Neuronal stem cell (in vitro differentiated cells): ENCODE results near the gene YAE1.

ENCODE experiments used
- DNase-seq: peaks from one replicate; pipeline ENCODE4 v3.0.0-alpha.2; 2013; ENCODE audit warnings: low spot score
- H2AFZ ChIP-seq: one replicate; pipeline ENCODE4 v1.6.1; 2013; ENCODE audit warnings: mild to moderate bottlenecking, low read length, inconsistent platforms
- H2AK5ac ChIP-seq: 2 replicates; pipeline ENCODE4 v1.6.1; 2013; ENCODE audit warnings: low read depth, mild to moderate bottlenecking, inconsistent platforms, low read length, moderate library complexity, mixed read lengths
- H2BK120ac ChIP-seq: 2 replicates; pipeline ENCODE4 v1.6.1; 2013; ENCODE audit warnings: low read depth, mild to moderate bottlenecking, inconsistent platforms, low read length, moderate library complexity, mixed read lengths
- H2BK12ac ChIP-seq: one replicate; pipeline ENCODE4 v1.6.1; 2013; ENCODE audit warnings: low read length, inconsistent platforms
- H2BK15ac ChIP-seq: 2 replicates; pipeline ENCODE4 v1.6.1; 2013; ENCODE audit warnings: mild to moderate bottlenecking, low read length, inconsistent platforms, mixed read lengths
- H2BK5ac ChIP-seq: one replicate; pipeline ENCODE4 v1.6.1; 2013; ENCODE audit warnings: inconsistent platforms, mild to moderate bottlenecking, low read length, moderate library complexity
- H3K14ac ChIP-seq: one replicate; pipeline ENCODE4 v1.6.1; 2013; ENCODE audit warnings: low read length, inconsistent platforms
- H3K18ac ChIP-seq: 2 replicates; pipeline ENCODE4 v1.6.1; 2013; ENCODE audit warnings: low read length, inconsistent platforms
- H3K23ac ChIP-seq: 2 replicates; pipeline ENCODE4 v1.6.1; 2013; ENCODE audit warnings: low read depth, mild to moderate bottlenecking, mixed read lengths, low read length, inconsistent platforms; ENCODE audit not compliant: poor library complexity
- H3K27ac ChIP-seq: replicated peaks from 3 replicates; pipeline ENCODE4 v1.5.1; 2013; ENCODE audit warnings: low read length, inconsistent platforms
- H3K27me3 ChIP-seq, 3 experiments: 2 replicates each; pipeline ENCODE4 v1.6.1; 2013; ENCODE audit warnings: low read length in 3 of 3, mild to moderate bottlenecking in 2 of 3, inconsistent platforms in 1 of 3, low read depth in 1 of 3, mixed read lengths in 1 of 3, moderate library complexity in 1 of 3; ENCODE audit not compliant: control insufficient read depth in 3 of 3, insufficient read depth in 3 of 3
- H3K36me3 ChIP-seq, 2 donors: replicated peaks in 1 of 2; 2 replicates each; pipeline ENCODE4 v1.6.1; 2013; ENCODE audit warnings: low read length in 2 of 2; ENCODE audit not compliant: control insufficient read depth in 2 of 2, insufficient read depth in 2 of 2
- H3K4ac ChIP-seq: 2 replicates; pipeline ENCODE4 v1.6.1; 2013; ENCODE audit warnings: inconsistent platforms, mild to moderate bottlenecking, low read length, moderate library complexity
- H3K4me1 ChIP-seq, 2 donors: 1 replicate in 1 of 2; 2 replicates in 1 of 2; pipeline ENCODE4 v1.6.1; 2013; ENCODE audit warnings: low read length in 2 of 2, low read depth in 1 of 2; ENCODE audit not compliant: control insufficient read depth in 2 of 2, insufficient read depth in 1 of 2
- H3K4me2 ChIP-seq: one replicate; pipeline ENCODE4 v1.6.1; 2013; ENCODE audit warnings: mild to moderate bottlenecking, low read length, inconsistent platforms; ENCODE audit not compliant: insufficient read depth, poor library complexity, severe bottlenecking
- H3K4me3 ChIP-seq, 2 donors: 2 replicates each; pipeline ENCODE4 v1.5.1; 2013; ENCODE audit warnings: low read length in 2 of 2, mild to moderate bottlenecking in 2 of 2, inconsistent platforms in 1 of 2, moderate library complexity in 1 of 2
- H3K79me1 ChIP-seq: one replicate; pipeline ENCODE4 v1.6.1; 2013; ENCODE audit warnings: low read depth, mild to moderate bottlenecking, inconsistent platforms, low read length, moderate library complexity
- H3K9ac ChIP-seq: one replicate; pipeline ENCODE4 v1.6.1; 2013; ENCODE audit warnings: mild to moderate bottlenecking, low read depth, low read length, inconsistent platforms; ENCODE audit not compliant: poor library complexity
- H3K9me3 ChIP-seq, 2 donors: replicated peaks in 1 of 2; 2 replicates each; pipeline versions ENCODE3 to v1.6.1; 2013; ENCODE audit warnings: low read length in 2 of 2, mild to moderate bottlenecking in 2 of 2, inconsistent platforms in 1 of 2, low read depth in 1 of 2, mixed read lengths in 1 of 2, moderate library complexity in 1 of 2; ENCODE audit not compliant: control insufficient read depth in 2 of 2, insufficient read depth in 1 of 2
- H4K8ac ChIP-seq: one replicate; pipeline ENCODE4 v1.6.1; 2013; ENCODE audit warnings: low read depth, mild to moderate bottlenecking, inconsistent platforms, low read length, moderate library complexity
- H4K91ac ChIP-seq: one replicate; pipeline ENCODE4 v1.6.1; 2013; ENCODE audit warnings: low read length, low read depth, mild to moderate bottlenecking, inconsistent platforms; ENCODE audit not compliant: poor library complexity
- WGBS, 2 donors: extraction: QIAGEN DNeasy Blood & Tissue Kit; methylation state at CpG; one replicate each; pipeline ENCODE4 v1.1.7; 2013; ENCODE audit warnings: missing lambda C conversion rate in 2 of 2, mixed read lengths in 1 of 2; ENCODE audit not compliant: insufficient read length in 2 of 2, insufficient replicate concordance in 1 of 2; ENCODE audit errors: extremely low coverage in 2 of 2; 5-methylcytosine and 5-hydroxymethylcytosine counted together

The YAE1 gene

GRCh38 chr7:39526666-39527065 lies 39.5 kb upstream of the YAE1 start:
- no peak overlapping the region for H3K4ac ChIP-seq
- no peak overlapping the region for H4K8ac ChIP-seq
- H3K9me3 ChIP-seq, result no peaks in the 10 kb centered on the region
- no peak overlapping the region for H3K23ac ChIP-seq
- H3K4me2 ChIP-seq, result no peak overlapping the region
- no peak overlapping the region for H4K91ac ChIP-seq
- DNase-seq, result no peak
- no peaks in the 10 kb centered on the region for H3K79me1 ChIP-seq
- H3K4me3 ChIP-seq, result no peak overlapping the region
- H2BK120ac ChIP-seq, result no peak overlapping the region
- H3K36me3 ChIP-seq, result no peaks in the 10 kb centered on the region
- H2BK5ac ChIP-seq, result no peak overlapping the region
- H2BK15ac ChIP-seq, result no peak overlapping the region
- H3K27ac ChIP-seq, result no peak overlapping the region
- no peak overlapping the region for H3K18ac ChIP-seq
- H3K4me1 ChIP-seq, result peaks cover 0 to 6% of the 10 kb centered on the region in 2 donors
- no peak overlapping the region for H3K14ac ChIP-seq
- no peak overlapping the region for H2AFZ ChIP-seq
- H3K27me3 ChIP-seq, result peaks cover 0 to 7% (median 0%) of the 10 kb centered on the region in 3 experiments
- H2BK12ac ChIP-seq, result no peak overlapping the region
- H3K9ac ChIP-seq, result no peak overlapping the region
- H2AK5ac ChIP-seq, result no peak overlapping the region

GRCh38 chr7:39527296-39527695 lies 38.9 kb upstream of the YAE1 start:
- no CpG with 5 or more reads among the region's 2 CpGs for WGBS, 2 donors
- no peak overlapping the region for H3K4me2 ChIP-seq
- no peak overlapping the region for H3K27ac ChIP-seq

GRCh38 chr7:39527951-39528350 lies 38.3 kb upstream of the YAE1 start:
- no CpG with 5 or more reads among the region's 2 CpGs for WGBS, 2 donors

More at GRCh38 chr7:39527296-39527695, 38.9 kb upstream of the YAE1 start:
- Histone ChIP-seq H3K18ac (no peak overlapping the region), H2AFZ (no peak overlapping the region), H4K91ac (no peak overlapping the region), H3K79me1 (no peaks in the 10 kb centered on the region), H3K4me3 (no peak overlapping the region), H3K4ac (no peak overlapping the region), H3K9ac (no peak overlapping the region), H3K36me3 (no peaks in the 10 kb centered on the region), H2BK120ac (no peak overlapping the region), H3K27me3 (peaks cover 0 to 7% (median 0%) of the 10 kb centered on the region in 3 experiments), H3K23ac (no peak overlapping the region), H4K8ac (no peak overlapping the region), H3K9me3 (no peaks in the 10 kb centered on the region), H2BK12ac (no peak overlapping the region), H3K4me1 (peaks cover 0 to 8% of the 10 kb centered on the region in 2 donors), H2BK15ac (no peak overlapping the region), H2BK5ac (no peak overlapping the region), H2AK5ac (no peak overlapping the region), H3K14ac (no peak overlapping the region)
- DNase-seq, result no peak

GRCh38 chr7:39528849-39529248 lies 37.4 kb upstream of the YAE1 start:
- H3K4ac ChIP-seq, result no peak overlapping the region
- peaks cover 0 to 10% of the 10 kb centered on the region in 2 donors for H3K4me1 ChIP-seq
- H2BK120ac ChIP-seq, result no peak overlapping the region
- H3K27me3 ChIP-seq, result peaks cover 0 to 7% (median 0%) of the 10 kb centered on the region in 3 experiments
- H3K9ac ChIP-seq, result no peak overlapping the region
- no peak overlapping the region for H2BK5ac ChIP-seq
- no peaks in the 10 kb centered on the region for H3K79me1 ChIP-seq
- no peak overlapping the region for H2AK5ac ChIP-seq
- H2BK15ac ChIP-seq, result no peak overlapping the region
- H3K9me3 ChIP-seq, result no peaks in the 10 kb centered on the region
- DNase-seq, result no peak
- no peak overlapping the region for H3K23ac ChIP-seq
- H3K18ac ChIP-seq, result no peak overlapping the region
- H3K14ac ChIP-seq, result no peak overlapping the region
- H3K36me3 ChIP-seq, result no peaks in the 10 kb centered on the region
- H2BK12ac ChIP-seq, result no peak overlapping the region
- H4K8ac ChIP-seq, result no peak overlapping the region
- H2AFZ ChIP-seq, result no peak overlapping the region
- H4K91ac ChIP-seq, result no peak overlapping the region
- H3K4me3 ChIP-seq, result no peak overlapping the region
- H3K4me2 ChIP-seq, result no peak overlapping the region
- H3K27ac ChIP-seq, result no peak overlapping the region

More at GRCh38 chr7:39527951-39528350, 38.3 kb upstream of the YAE1 start:
- Histone ChIP-seq H3K27ac (no peak overlapping the region), H3K27me3 (peaks cover 0 to 7% (median 0%) of the 10 kb centered on the region in 3 experiments), H2BK12ac (no peak overlapping the region), H3K14ac (no peak overlapping the region), H3K36me3 (no peaks in the 10 kb centered on the region), H3K4ac (no peak overlapping the region), H3K9ac (no peak overlapping the region), H3K4me3 (no peak overlapping the region), H2AFZ (no peak overlapping the region), H3K23ac (no peak overlapping the region), H2BK120ac (no peak overlapping the region), H4K91ac (no peak overlapping the region), H3K9me3 (no peaks in the 10 kb centered on the region), H3K4me2 (no peak overlapping the region), H2BK15ac (no peak overlapping the region), H4K8ac (no peak overlapping the region), H3K18ac (no peak overlapping the region), H3K79me1 (no peaks in the 10 kb centered on the region), H3K4me1 (peaks cover 0 to 10% of the 10 kb centered on the region in 2 donors), H2AK5ac (no peak overlapping the region), H2BK5ac (no peak overlapping the region)
- DNase-seq, result no peak
